Coronary artery (tissue), 2 donors: ENCODE data around the gene TCF12.

Source experiments
- DNase-seq: peaks from one replicate; pipeline ENCODE4 v3.0.0-alpha.2; 2017; ENCODE audit warnings: low spot score
- H3K27ac ChIP-seq, 2 donors: fragments of 200-600 bp; sonication (generic); one replicate each; pipeline ENCODE4 v1.5.1; 2016 to 2019
- H3K4me3 ChIP-seq: fragments of 200-600 bp; sonication (generic); 2 replicates; pipeline ENCODE4 v1.5.1; 2016; ENCODE audit warnings: mild to moderate bottlenecking, moderate library complexity
- CTCF ChIP-seq: fragments of 200-600 bp; sonication (generic); IDR thresholded peaks from one replicate; pipeline ENCODE4 v1.5.1; 2019; ENCODE audit warnings: antibody characterized with exemption

Gene TCF12

DNA sequence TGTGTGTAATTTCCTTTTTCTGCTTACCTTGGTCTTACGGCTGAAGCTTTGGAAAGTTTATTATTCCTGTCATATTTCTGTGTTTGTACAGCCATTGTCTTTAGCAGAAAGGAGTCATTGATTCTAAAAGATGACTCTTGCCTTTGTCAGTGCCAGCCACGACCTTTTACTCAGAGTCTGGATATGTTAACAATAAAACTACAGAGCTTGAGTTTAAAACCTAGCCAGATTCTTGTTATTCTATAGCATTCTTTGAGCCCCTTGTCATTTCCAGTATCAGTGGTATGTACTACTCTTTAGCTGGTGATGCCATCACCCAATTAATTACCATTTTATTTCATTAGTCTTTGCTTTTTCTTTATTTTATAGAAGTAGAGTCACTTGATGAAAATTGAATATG, 142.4 kb downstream of the TCF12 start:
- no peak for DNase-seq
- Histone ChIP-seq H3K27ac (no peak overlapping the region), H3K4me3 (no peak overlapping the region)
- no peak for TF ChIP-seq CTCF

- no peak overlapping the region for H3K4me3 ChIP-seq
- H3K27ac ChIP-seq, result no peak overlapping the region
- no peak for DNase-seq
- no peak for TF ChIP-seq CTCF
These were observed 142.8 kb downstream of the TCF12 start for GRCh38 chr15:57061281-57061680.

DNA sequence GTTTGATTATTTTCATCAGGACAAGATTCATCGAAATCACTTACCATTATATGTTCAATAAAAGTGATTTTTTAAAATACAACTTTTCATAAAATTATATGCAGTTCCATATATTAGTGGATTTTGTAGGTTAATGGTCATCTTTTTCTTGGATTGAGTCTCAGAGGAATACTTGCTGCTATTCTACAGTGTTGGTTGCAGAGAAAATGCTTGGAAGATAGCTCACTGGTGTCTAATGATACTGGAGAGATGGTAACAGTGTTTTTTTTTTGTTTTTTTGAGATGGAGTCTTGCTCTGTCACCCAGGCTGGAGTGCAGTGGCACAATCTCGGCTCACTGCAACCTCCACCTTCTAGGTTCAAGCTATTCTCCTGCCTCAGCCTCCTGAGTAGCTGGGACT, 143.3 kb downstream of the TCF12 start:
- Histone ChIP-seq H3K27ac (no peak overlapping the region), H3K4me3 (no peak overlapping the region)
- no peak for DNase-seq
- TF ChIP-seq CTCF, result no peak

DNA sequence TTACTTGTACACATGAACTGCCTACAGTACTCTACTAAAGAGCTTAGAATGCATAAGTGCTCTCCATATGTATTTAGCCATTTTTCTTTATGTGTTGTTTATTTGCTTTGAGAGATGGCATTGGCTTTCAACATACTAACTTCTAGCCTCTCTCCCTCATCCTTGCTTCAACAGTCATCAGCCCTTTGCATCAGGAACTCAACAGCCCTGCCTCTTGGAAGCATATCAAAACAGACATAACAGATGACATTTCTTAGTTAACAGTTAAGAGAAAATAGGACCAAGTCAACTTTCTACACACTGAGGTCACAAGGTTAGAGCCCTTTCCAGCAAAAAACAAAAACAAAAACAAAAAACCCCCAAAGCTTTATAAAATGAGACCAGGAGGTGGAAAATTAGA, 145.6 kb downstream of the TCF12 start:
- TF ChIP-seq CTCF, result no peak
- Histone ChIP-seq H3K27ac (no peak overlapping the region), H3K4me3 (no peak overlapping the region)
- no peak for DNase-seq

- no peak overlapping the region for H3K27ac ChIP-seq
- no peak overlapping the region for H3K4me3 ChIP-seq
- TF ChIP-seq CTCF, result no peak
- DNase-seq, result no peak
These were observed 151.0 kb downstream of the TCF12 start for GRCh38 chr15:57069423-57069822.

DNA sequence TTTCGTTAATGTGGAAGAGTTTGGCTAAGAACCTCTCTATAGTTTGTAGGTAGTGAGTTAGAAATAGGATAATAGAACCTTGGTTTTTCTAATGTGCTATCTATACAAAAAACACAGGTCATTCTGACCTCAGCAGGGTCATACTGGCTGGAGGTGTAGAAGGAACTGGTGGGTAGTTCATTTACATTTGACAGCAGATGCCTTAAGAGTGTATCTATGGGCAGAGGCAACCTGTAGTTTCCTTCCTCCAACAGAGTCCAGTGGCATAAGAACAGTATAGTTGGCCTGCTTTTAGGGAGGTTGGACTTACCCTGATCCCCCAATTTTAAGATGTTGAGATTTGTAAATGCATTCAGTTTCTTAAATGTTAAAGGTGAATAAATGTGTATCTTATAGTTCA, 152.2 kb downstream of the TCF12 start:
- no peak overlapping the region for H3K27ac ChIP-seq
- no peak for DNase-seq
- TF ChIP-seq CTCF, result no peak
- H3K4me3 ChIP-seq, result no peak overlapping the region

GRCh38 chr15:57079446-57079845, 161.0 kb downstream of the TCF12 start:
- no peak overlapping the region for H3K4me3 ChIP-seq
- H3K27ac ChIP-seq, result no peak overlapping the region
- DNase-seq, result no peak
- no peak for TF ChIP-seq CTCF
